Kidney (tissue), 14 donors: ENCODE measurements around the gene ERBB4. TPM values are rescaled to one million over a fixed set of nuclear protein-coding genes. Genes with fewer than 3 reads are reported as not detected.
A peak's percentile ranks its signal among the peaks of the same experiment; 100 is the strongest.

Experiments used
- DNase-seq, 5 donors: peaks; one replicate each; pipeline ENCODE4 v3.0.0-alpha.2; 2013 to 2020
- FAIRE-seq: peaks from 2 replicates; lab custom pipeline; 2012; peaks lifted over from hg19 to GRCh38; lab: Jason Lieb, UNC
- H3K27ac ChIP-seq, 2 donors: one replicate each; pipeline ENCODE4 v1.7.0; 2013; ENCODE audit warnings: low read depth in 2 of 2, low read length in 2 of 2, inconsistent platforms in 1 of 2
- H3K27me3 ChIP-seq: one replicate; pipeline ENCODE4 v1.7.1; 2013; ENCODE audit warnings: low read length, inconsistent platforms; ENCODE audit not compliant: control insufficient read depth, insufficient read depth
- H3K36me3 ChIP-seq, 3 donors: one replicate each; pipeline versions ENCODE4 v1.7.0 to v1.7.1; 2013; ENCODE audit warnings: low read length in 3 of 3, control low read depth in 1 of 3, inconsistent platforms in 1 of 3; ENCODE audit not compliant: insufficient read depth in 3 of 3, control insufficient read depth in 2 of 3
- H3K4me1 ChIP-seq, 3 donors: one replicate each; pipeline versions ENCODE4 v1.7.0 to v1.7.1; 2013; ENCODE audit warnings: low read length in 3 of 3, inconsistent platforms in 1 of 3, low read depth in 1 of 3; ENCODE audit not compliant: control insufficient read depth in 2 of 3, insufficient read depth in 2 of 3
- H3K4me3 ChIP-seq, 3 donors: one replicate each; pipeline versions ENCODE4 v1.7.0 to v1.8.1; 2013; ENCODE audit warnings: low read length in 3 of 3, control low read depth in 1 of 3, inconsistent platforms in 1 of 3
- H3K9ac ChIP-seq, 3 donors: one replicate each; pipeline versions ENCODE4 v1.7.0 to v1.7.1; 2013; ENCODE audit warnings: low read length in 3 of 3, control low read depth in 1 of 3, inconsistent platforms in 1 of 3
- H3K9me3 ChIP-seq, 3 donors: one replicate each; pipeline versions ENCODE4 v1.7.0 to v1.7.1; 2013; ENCODE audit warnings: low read length in 3 of 3, control low read depth in 1 of 3, inconsistent platforms in 1 of 3; ENCODE audit not compliant: control insufficient read depth in 2 of 3, insufficient read depth in 1 of 3
- intact Hi-C: fragments of 100-400 bp; cut with DNase I; formaldehyde crosslinking; loops from one replicate; pipeline ENCODE4 v1.11.1; 2022
- polyA plus RNA-seq: library from polyadenylated mRNA; stranded (reverse); fragments of 350-450 nt; fragmentation: Illumina TruSeq; extraction: RNeasy Lipid Tissue Mini Kit (QIAGEN cat#74804); gene quantifications from one replicate; pipeline ENCODE4 v1.2.3, GENCODE V29; 2014; ENCODE audit warnings: low read depth, low replicate concordance; ENCODE audit not compliant: insufficient read depth
- total RNA-seq: library from RNA; stranded (reverse); fragmentation: NEBNext Ultra II Directional; extraction: Animal tissue kit (Norgen Biotek cat#: 25700); gene quantifications from one replicate; pipeline ENCODE4 v1.2.1, GENCODE V29; 2021
- TF ChIP-seq, protein P1 (sequence below): IDR thresholded peaks from 3 replicates; pipeline ENCODE4 v1.5.1; 2012; ENCODE audit warnings: mild to moderate bottlenecking, moderate library complexity, borderline replicate concordance; ENCODE audit not compliant: insufficient read depth; ENCODE audit errors: extremely low read depth
- donor health status: control.
- donor health status: control.
- donor health status: control.
- donor health status: control.
- donor health status: control.
- donor health status: DM: yes; HTN: yes; CAD: no.
- donor health status: Normal renal cell carcinoma (clear cell type).

The ERBB4 gene
- total and polyA plus RNA-seq, 2 donors from 2014 or later = 3.9 to 152 TPM

DNA sequence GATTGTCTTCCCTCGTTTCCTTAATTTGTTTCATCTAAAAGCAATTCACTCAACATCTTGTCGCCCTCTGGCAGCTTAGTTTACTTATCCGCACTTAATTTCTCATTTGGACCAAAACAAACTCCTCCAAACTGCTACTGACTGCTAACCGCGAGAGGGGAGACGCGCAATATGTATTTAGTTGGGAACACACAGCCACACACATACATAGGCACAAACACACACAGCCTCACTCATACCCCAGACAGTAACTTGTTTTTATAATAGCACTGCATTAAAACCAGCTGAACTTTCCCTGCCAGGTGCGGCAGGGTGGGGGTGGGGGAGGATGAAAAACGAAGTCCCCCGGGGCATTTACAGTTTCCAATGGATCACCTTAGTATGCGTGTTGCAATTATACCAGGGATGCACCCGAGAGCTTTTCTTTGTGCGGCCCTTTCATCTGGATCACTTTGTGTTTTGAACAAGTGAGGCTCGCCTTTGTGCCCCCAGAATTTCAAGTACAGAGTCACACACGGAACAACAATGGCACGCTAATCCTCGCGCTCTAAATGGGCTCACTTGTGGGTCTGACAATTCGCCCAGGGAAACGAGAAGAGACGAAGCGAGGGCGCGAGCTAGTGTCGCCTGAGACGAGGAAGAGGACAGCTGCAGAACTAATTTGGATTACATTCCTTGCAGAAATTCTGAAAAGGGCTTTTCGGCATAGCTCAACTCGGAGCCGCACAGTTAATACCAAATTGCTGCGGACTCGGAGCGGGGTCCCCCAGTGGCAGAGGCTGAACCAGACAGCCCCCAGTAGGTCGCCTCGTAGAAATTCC is 2.4 kb downstream of the ERBB4 start:
- H3K4me3 ChIP-seq = peak overlapping the region; percentile 66 to 84 (median 75)
- H3K9me3 ChIP-seq = no peaks in the 10 kb centered on the region
- H3K27me3 ChIP-seq = peaks cover 5% of the 10 kb centered on the region
- H3K9ac ChIP-seq = peak overlapping the region; percentile 16 to 68 (median 50)
- TF ChIP-seq, protein P1, sequence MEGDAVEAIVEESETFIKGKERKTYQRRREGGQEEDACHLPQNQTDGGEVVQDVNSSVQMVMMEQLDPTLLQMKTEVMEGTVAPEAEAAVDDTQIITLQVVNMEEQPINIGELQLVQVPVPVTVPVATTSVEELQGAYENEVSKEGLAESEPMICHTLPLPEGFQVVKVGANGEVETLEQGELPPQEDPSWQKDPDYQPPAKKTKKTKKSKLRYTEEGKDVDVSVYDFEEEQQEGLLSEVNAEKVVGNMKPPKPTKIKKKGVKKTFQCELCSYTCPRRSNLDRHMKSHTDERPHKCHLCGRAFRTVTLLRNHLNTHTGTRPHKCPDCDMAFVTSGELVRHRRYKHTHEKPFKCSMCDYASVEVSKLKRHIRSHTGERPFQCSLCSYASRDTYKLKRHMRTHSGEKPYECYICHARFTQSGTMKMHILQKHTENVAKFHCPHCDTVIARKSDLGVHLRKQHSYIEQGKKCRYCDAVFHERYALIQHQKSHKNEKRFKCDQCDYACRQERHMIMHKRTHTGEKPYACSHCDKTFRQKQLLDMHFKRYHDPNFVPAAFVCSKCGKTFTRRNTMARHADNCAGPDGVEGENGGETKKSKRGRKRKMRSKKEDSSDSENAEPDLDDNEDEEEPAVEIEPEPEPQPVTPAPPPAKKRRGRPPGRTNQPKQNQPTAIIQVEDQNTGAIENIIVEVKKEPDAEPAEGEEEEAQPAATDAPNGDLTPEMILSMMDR = no peak
- intact Hi-C loops = no loop called here
- H3K27ac ChIP-seq = peak overlapping the region in 1 of 2 donors; percentile 37
- DNase-seq (peak; percentile 41 to 69 (median 53)), FAIRE-seq (no peak)
- no peaks in the 10 kb centered on the region for H3K4me1 ChIP-seq
- no peaks in the 10 kb centered on the region for H3K36me3 ChIP-seq

- DNase-seq (no peak), FAIRE-seq (no peak)
- Histone ChIP-seq H3K36me3 (no peaks in the 10 kb centered on the region), H3K9me3 (no peaks in the 10 kb centered on the region), H3K4me1 (no peaks in the 10 kb centered on the region), H3K27ac (no peak overlapping the region), H3K27me3 (peaks cover 5% of the 10 kb centered on the region), H3K9ac (no peak overlapping the region), H3K4me3 (peak overlapping the region in 1 of 3 donors; percentile 1)
- TF ChIP-seq, protein P1 = no peak
- intact Hi-C loops = no loop called here
Observed at GRCh38 chr2:212534336-212534735, 4.3 kb downstream of the ERBB4 start.

- intact Hi-C loops = no loop called here
- no peak for FAIRE-seq
- H3K27me3 ChIP-seq = peaks cover 5% of the 10 kb centered on the region
Observed at GRCh38 chr2:212532585-212532984, 6.0 kb downstream of the ERBB4 start.

More at GRCh38 chr2:212532585-212532984, 6.0 kb downstream of the ERBB4 start:
- Histone ChIP-seq H3K4me3 (no peak overlapping the region), H3K36me3 (no peaks in the 10 kb centered on the region), H3K4me1 (no peaks in the 10 kb centered on the region), H3K27ac (no peak overlapping the region), H3K9me3 (no peaks in the 10 kb centered on the region), H3K9ac (no peak overlapping the region)
- DNase-seq = no peak
- TF ChIP-seq, protein P1 = no peak
